K562 (cell line): ENCODE measurements around the gene TMEM14C. TPM values are rescaled to one million over a fixed set of nuclear protein-coding genes. Genes with fewer than 3 reads are reported as not detected.

Source experiments
- CEBPG ChIP-seq, 3 experiments: fragments of 200-800 bp in 1 of 3; sonication (Bioruptor generic) in 1 of 3; sonication (generic) in 1 of 3; formaldehyde crosslinking in 1 of 3; IDR thresholded peaks in 2 of 3; conservative IDR thresholded peaks in 1 of 3; 2 replicates each; pipeline versions ENCODE4 v1.6.1 to v1.8.0; 2016 to 2022; ENCODE audit warnings: missing compliant biosample characterization in 2 of 3, missing genetic modification characterization in 2 of 3, mild to moderate bottlenecking in 1 of 3, missing genetic modification reagents in 1 of 3
- DIDO1 ChIP-seq: fragments of 450-650 bp; IDR thresholded peaks from 2 replicates; pipeline ENCODE4 v1.6.1; 2016; ENCODE audit warnings: low read depth, missing biosample characterization, missing genetic modification characterization
- DPF2 ChIP-seq: fragments of 450-650 bp; IDR thresholded peaks from 2 replicates; pipeline ENCODE4 v1.6.1; 2016
- EHMT2 ChIP-seq: fragments of 450-650 bp; IDR thresholded peaks from 2 replicates; pipeline ENCODE4 v1.6.1; 2018; ENCODE audit warnings: antibody characterized with exemption
- FOXA1 ChIP-seq: fragments of 450-650 bp; IDR thresholded peaks from 2 replicates; pipeline ENCODE4 v1.6.1; 2016; ENCODE audit warnings: mild to moderate bottlenecking, borderline replicate concordance
- HDAC8 ChIP-seq: fragments of 450-650 bp; IDR thresholded peaks from 2 replicates; pipeline ENCODE4 v1.6.1; 2016; ENCODE audit warnings: mild to moderate bottlenecking, missing genetic modification characterization, moderate library complexity, missing compliant biosample characterization
- IRF9 ChIP-seq: fragments of 450-650 bp; IDR thresholded peaks from 2 replicates; pipeline ENCODE4 v1.6.1; 2016; ENCODE audit warnings: missing biosample characterization, missing genetic modification characterization
- KAT7 ChIP-seq: sonication (generic); formaldehyde crosslinking; IDR thresholded peaks from 2 replicates; pipeline ENCODE4 v1.8.0; 2022; ENCODE audit warnings: missing genetic modification reagents, mild to moderate bottlenecking, borderline replicate concordance
- MEF2A ChIP-seq: IDR thresholded peaks from 2 replicates; pipeline ENCODE4 v1.6.1; 2011; ENCODE audit warnings: low read depth, mild to moderate bottlenecking, low read length, moderate library complexity; ENCODE audit not compliant: control insufficient read depth
- NCOA4 ChIP-seq: fragments of 450-650 bp; IDR thresholded peaks from 2 replicates; pipeline ENCODE4 v1.6.1; 2018; ENCODE audit warnings: mild to moderate bottlenecking; ENCODE audit not compliant: partially characterized antibody
- STAT5A ChIP-seq: IDR thresholded peaks from 2 replicates; pipeline ENCODE4 v1.6.1; 2012; ENCODE audit warnings: low read length, inconsistent platforms, borderline replicate concordance
- STAT6 ChIP-seq: sonication (generic); formaldehyde crosslinking; IDR thresholded peaks from 2 replicates; pipeline ENCODE4 v1.8.1; 2023; ENCODE audit warnings: mild to moderate bottlenecking, missing genetic modification reagents
- TFAM ChIP-seq: fragments of 250-450 bp; sonication (Bioruptor Pico); conservative IDR thresholded peaks from 2 replicates; pipeline ENCODE4 v1.5.0; 2021; ENCODE audit warnings: mild to moderate bottlenecking, moderate library complexity
- ZBTB33 ChIP-seq: sonication (generic); formaldehyde crosslinking; IDR thresholded peaks from 2 replicates; pipeline ENCODE4 v1.8.1; 2023; ENCODE audit warnings: mild to moderate bottlenecking, missing genetic modification reagents
- ZBTB9 ChIP-seq: fragments of 450-650 bp; formaldehyde crosslinking; IDR thresholded peaks from 2 replicates; pipeline ENCODE4 v1.4.0; 2020; ENCODE audit warnings: mild to moderate bottlenecking, moderate library complexity
- ZNF395 ChIP-seq: fragments of 200-800 bp; sonication (Bioruptor generic); IDR thresholded peaks from 2 replicates; pipeline ENCODE4 v1.6.1; 2017; ENCODE audit warnings: missing genetic modification characterization, missing compliant biosample characterization
- ZNF740 ChIP-seq, 3 experiments: fragments of 200-800 bp in 1 of 3; sonication (Bioruptor generic) in 1 of 3; sonication (generic) in 1 of 3; formaldehyde crosslinking in 1 of 3; IDR thresholded peaks; 2 replicates each; pipeline versions ENCODE4 v1.6.1 to v1.8.0; 2016 to 2022; ENCODE audit warnings: mild to moderate bottlenecking in 2 of 3, missing compliant biosample characterization in 2 of 3, missing genetic modification characterization in 2 of 3, missing genetic modification reagents in 1 of 3
- polyA plus RNA-seq, 8 experiments: library from polyadenylated mRNA; depleted of rRNA in 4 of 8; stranded (reverse) in 5 of 8; unstranded in 3 of 8; fragments of >200 nt; fragmentation: Nextera tagmentation in 2 of 8; fragmentation: Illumina TruSeq in 1 of 8; extraction: Ambion mirVana in 2 of 8; extraction: Trizol in 1 of 8; gene quantifications; 2 replicates each; pipeline versions ENCODE4 v1.2.1 to v1.2.3, GENCODE V29; 2011 to 2014; ENCODE audit warnings: inconsistent platforms in 1 of 8, missing spikeins in 1 of 8
- total RNA-seq, 7 experiments: library from RNA; depleted of rRNA in 6 of 7; stranded (reverse); fragments of >200 nt in 6 of 7; fragmentation: Illumina TruSeq in 2 of 7; extraction: Trizol in 2 of 7; gene quantifications; 2 replicates each; pipeline versions ENCODE4 v1.2.1 to v1.2.3, GENCODE V29; 2011 to 2021; ENCODE audit warnings: low replicate concordance in 1 of 7

TMEM14C gene
- total and polyA plus RNA-seq, 9 of the 15 experiments (the other 6 are each of a cell fraction or from before 2014, with no cell fraction given): 151 to 496 (median 263) TPM

- TF ChIP-seq ZNF740 (CRISPR knock-in tag; IDR thresholded peaks at IDR 0.05) (no peak), ZNF740 (tag; IDR thresholded peaks at IDR 0.05) (no peak), DIDO1 (no peak), KAT7 (CRISPR knock-in tag) (no peak), TFAM (no peak), ZNF395 (0 out of 2 replicates have a peak, but pooled peaks have one; percentile 25), STAT6 (CRISPR knock-in tag) (no peak), CEBPG (CRISPR knock-in tag; IDR thresholded peaks at IDR 0.05) (no peak), CEBPG (tag; conservative IDR thresholded peaks at IDR 0.05 in 1 of 2, IDR thresholded peaks at IDR 0.05 in 1 of 2) (no peak), HDAC8 (no peak), ZBTB9 (0 out of 2 replicates have a peak, but pooled peaks have one; percentile 49), NCOA4 (no peak), FOXA1 (no peak), ZBTB33 (CRISPR knock-in tag) (no peak), IRF9 (no peak), STAT5A (no peak), MEF2A (no peak), EHMT2 (no peak), DPF2 (0 out of 2 replicates have a peak, but pooled peaks have one; percentile 33)
These were observed 40.4 kb upstream of the TMEM14C start (continued) for GRCh38 chr6:10682355-10682988.
